Fibroblast of pulmonary artery (primary cell): ENCODE measurements around the gene MYH10.
A peak's percentile ranks its signal among the peaks of the same experiment; 100 is the strongest.

Experiments used
- DNase-seq: peaks from one replicate; pipeline ENCODE4 v3.0.0-alpha.2; 2010; ENCODE audit warnings: low read depth
- H3K4me3 ChIP-seq: replicated peaks from 2 replicates; pipeline ENCODE4 v1.5.1; 2011; ENCODE audit warnings: low read depth, mild to moderate bottlenecking, control low read depth, low read length, moderate library complexity
- CTCF ChIP-seq: IDR thresholded peaks from 2 replicates; pipeline ENCODE4 v1.5.1; 2011; ENCODE audit warnings: mild to moderate bottlenecking, control low read depth, low read length, inconsistent platforms; ENCODE audit errors: missing control alignments

MYH10 gene

GRCh38 chr17:8583954-8584353 is 46.6 kb downstream of the MYH10 start:
- H3K4me3 ChIP-seq, result no peak overlapping the region
- DNase-seq, result no peak
- no peak for TF ChIP-seq CTCF

DNA sequence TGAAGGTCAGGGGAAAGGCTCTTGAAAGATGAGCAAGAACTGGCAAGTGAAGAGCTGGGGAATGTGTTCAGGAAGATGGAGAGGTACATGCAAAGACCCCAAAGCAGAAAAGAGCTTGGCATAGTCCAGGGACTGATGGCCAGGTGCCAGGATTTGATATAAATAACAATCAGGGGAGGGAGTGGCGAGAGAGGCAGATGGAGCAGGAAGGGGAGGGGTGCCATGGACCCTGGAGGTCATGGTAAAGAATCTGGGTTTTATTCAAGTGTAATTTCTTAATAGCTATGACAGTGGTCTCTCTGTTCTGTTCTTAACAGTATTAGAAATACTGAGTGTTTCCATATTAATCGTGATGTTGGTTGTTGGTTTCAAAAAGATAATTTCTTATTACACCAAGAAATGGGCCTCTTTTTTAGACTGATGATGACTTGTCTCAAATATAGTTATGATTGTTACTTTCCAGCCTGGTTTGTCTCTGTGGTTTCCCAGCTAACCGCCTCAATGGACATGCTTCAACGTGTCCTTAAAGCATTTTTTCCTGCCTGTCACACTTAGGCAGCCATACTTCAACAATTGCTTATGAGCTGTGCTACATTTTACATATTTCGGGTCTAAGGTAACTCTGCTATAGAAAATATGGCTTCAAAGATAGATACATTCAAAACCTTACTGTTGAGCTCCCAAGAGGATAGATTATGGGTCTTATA is 49.4 kb downstream of the MYH10 start:
- no peak for DNase-seq
- no peak overlapping the region for H3K4me3 ChIP-seq
- TF ChIP-seq CTCF, result no peak

- no peak for DNase-seq
- no peak for TF ChIP-seq CTCF
- H3K4me3 ChIP-seq, result no peak overlapping the region
Measured at GRCh38 chr17:8577868-8578267, 52.7 kb downstream of the MYH10 start.

DNA sequence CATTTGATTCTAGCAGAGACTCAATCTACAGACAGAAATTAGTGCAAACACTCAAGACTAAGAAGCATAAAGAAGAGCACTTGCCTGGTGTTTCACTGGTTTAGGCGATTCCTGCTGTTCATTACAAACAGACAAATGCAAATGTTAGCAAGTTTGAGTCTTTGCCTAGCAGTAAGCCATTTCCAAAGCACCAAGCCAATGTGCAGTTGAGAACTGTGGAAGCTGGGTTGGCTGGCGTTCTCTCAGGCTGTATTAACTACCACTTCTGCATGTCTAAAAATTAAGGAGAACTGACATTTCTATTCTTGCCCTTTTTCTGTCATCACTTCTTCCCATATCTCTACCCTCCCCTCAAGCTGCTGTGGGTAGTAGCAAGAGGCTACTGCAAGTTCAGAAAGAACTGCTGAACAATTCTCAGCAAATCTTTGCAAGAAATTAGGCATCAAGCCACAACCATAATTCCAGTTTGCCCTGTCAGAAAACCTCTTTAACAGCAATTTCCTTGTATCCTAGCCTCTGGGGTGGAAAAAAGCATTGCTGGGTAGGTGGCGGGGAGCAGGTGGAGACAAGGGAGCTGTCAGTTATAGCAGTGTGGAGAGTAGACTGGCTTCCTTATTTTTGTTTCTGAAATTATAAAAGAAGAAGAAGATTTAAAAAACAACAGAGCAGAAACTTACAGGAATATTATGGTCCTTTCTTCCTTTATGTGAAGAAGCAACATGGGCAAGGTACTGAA is 53.8 kb downstream of the MYH10 start:
- H3K4me3 ChIP-seq, result no peak overlapping the region
- DNase-seq, result no peak
- TF ChIP-seq CTCF, result no peak

- DNase-seq, result peak; percentile 43
- no peak overlapping the region for H3K4me3 ChIP-seq
- peak; percentile 35 for TF ChIP-seq CTCF
Measured at GRCh38 chr17:8574687-8575086, 55.8 kb downstream of the MYH10 start.

DNA sequence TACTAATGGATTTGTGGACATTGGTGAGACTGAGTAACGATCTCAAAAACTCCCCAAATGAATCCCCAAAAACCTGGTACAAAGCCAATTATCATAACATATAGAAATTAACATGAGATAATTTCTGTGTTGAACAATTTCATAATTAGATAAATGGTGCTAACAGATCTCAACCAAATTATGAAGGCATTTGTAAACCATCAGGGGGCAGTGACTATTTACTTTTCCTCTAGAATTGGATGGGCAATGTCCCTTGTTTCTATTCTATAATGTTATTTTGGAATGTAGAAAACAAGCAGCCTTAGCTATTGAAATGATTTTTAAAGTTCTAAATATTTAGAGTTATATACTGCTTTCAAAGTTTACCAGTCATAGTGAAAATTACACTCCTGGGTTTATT is 57.8 kb downstream of the MYH10 start:
- H3K4me3 ChIP-seq, result no peak overlapping the region
- peak; percentile 42 for TF ChIP-seq CTCF
- DNase-seq, result peak; percentile 44
